Left ventricle myocardium superior (tissue), 1 donor: ENCODE measurements around the gene PEA15. TPM values are rescaled to one million over a fixed set of nuclear protein-coding genes. Genes with fewer than 3 reads are reported as not detected.

Experiments used
- ATAC-seq: fragments of 200-7000 bp; cut with Tn5 transposase; one replicate; pipeline ENCODE4 v1.9.1; 2020; ENCODE audit warnings: mild to moderate bottlenecking, moderate library complexity
- DNase-seq: peaks from one replicate; pipeline ENCODE4 v3.0.0-alpha.2; 2020
- intact Hi-C: fragments of 100-400 bp; cut with micrococcal nuclease; formaldehyde crosslinking; loops from one replicate; pipeline ENCODE4 v1.11.0; 2022
- total RNA-seq: library from RNA; stranded (reverse); fragmentation: NEBNext Ultra II Directional; extraction: Animal tissue kit (Norgen Biotek cat#: 25700); gene quantifications from one replicate; pipeline ENCODE4 v1.2.1, GENCODE V29; 2021
- donor health status: DM: no; HTN: yes; CAD: no; lungs with severe emphysema.

Gene PEA15
- total RNA-seq, 1 donor from 2014 or later: 277 TPM

GRCh38 chr1:160177231-160177630, 28.0 kb upstream of the PEA15 start:
- DNase-seq (no peak), ATAC-seq (no peak)
- intact Hi-C loops: no loop called here

GRCh38 chr1:160177667-160178066, 27.5 kb upstream of the PEA15 start:
- DNase-seq: no peak
- intact Hi-C loops: no loop called here
- no peak for ATAC-seq

- no peak for DNase-seq
- intact Hi-C loops: no loop called here
- ATAC-seq: no peak
Measured at GRCh38 chr1:160178731-160179130, 26.5 kb upstream of the PEA15 start.

- intact Hi-C loops: no loop called here
- no peak for DNase-seq
- no peak for ATAC-seq
Measured at GRCh38 chr1:160179336-160179735, 25.8 kb upstream of the PEA15 start.

- no peak for DNase-seq
Measured at GRCh38 chr1:160186246-160186645, 18.9 kb upstream of the PEA15 start.

GRCh38 chr1:160186729-160187128, 18.5 kb upstream of the PEA15 start:
- intact Hi-C loops: no loop called here
- no peak for DNase-seq
- no peak for ATAC-seq

More at GRCh38 chr1:160186246-160186645, 18.9 kb upstream of the PEA15 start:
- ATAC-seq: no peak
- intact Hi-C loops: no loop called here

GRCh38 chr1:160187407-160187806, 17.8 kb upstream of the PEA15 start:
- DNase-seq (no peak), ATAC-seq (no peak)
- intact Hi-C loops: no loop called here

- intact Hi-C loops: no loop called here
- ATAC-seq (no peak), DNase-seq (no peak)
Measured at GRCh38 chr1:160188341-160188740, 16.8 kb upstream of the PEA15 start.

GRCh38 chr1:160189649-160190625, 15.2 kb upstream of the PEA15 start, which contains the start of gene CASQ1:
TSS of gene CASQ1 (plus strand) at chr1:160190575. CDS start at chr1:160190752, 177 bp downstream.
- ATAC-seq (peak; percentile 62), DNase-seq (peak; percentile 69)
- intact Hi-C loops: loop anchor here (10.0 kb wide), 2 partner anchors 65 to 85 kb away; no protein-coding TSS in a partner anchor

- no peak for ATAC-seq
- intact Hi-C loops: loop anchor here (10.0 kb wide), 2 partner anchors 63 to 87 kb away; no protein-coding TSS in a partner anchor
- no peak for DNase-seq
Measured at GRCh38 chr1:160191756-160192155, 13.4 kb upstream of the PEA15 start.

- intact Hi-C loops: loop anchor here (10.0 kb wide), 2 partner anchors 63 to 87 kb away; no protein-coding TSS in a partner anchor
- ATAC-seq: no peak
- no peak for DNase-seq
Measured at GRCh38 chr1:160192234-160192633, 12.9 kb upstream of the PEA15 start.

GRCh38 chr1:160193091-160193819, 11.9 kb upstream of the PEA15 start:
- intact Hi-C loops: loop anchor here (10.0 kb wide), 2 partner anchors 62 to 88 kb away; no protein-coding TSS in a partner anchor
- peak; percentile 89 for DNase-seq
- ATAC-seq: peak; percentile 81

- intact Hi-C loops: loop anchor here (10.0 kb wide), 2 partner anchors 61 to 89 kb away; no protein-coding TSS in a partner anchor
- DNase-seq: no peak
- no peak for ATAC-seq
Measured at GRCh38 chr1:160193832-160194736, 11.1 kb upstream of the PEA15 start.

- intact Hi-C loops: loop anchor here (10.0 kb wide), 2 partner anchors 60 to 90 kb away; no protein-coding TSS in a partner anchor
- no peak for ATAC-seq
- DNase-seq: no peak
Measured at GRCh38 chr1:160194737-160195059, 10.5 kb upstream of the PEA15 start.

- no peak for DNase-seq
- intact Hi-C loops: loop anchor here (10.0 kb wide), 2 partner anchors 59 to 91 kb away; no protein-coding TSS in a partner anchor
Measured at GRCh38 chr1:160196143-160196542, 9.0 kb upstream of the PEA15 start.

GRCh38 chr1:160197231-160197630, 8.0 kb upstream of the PEA15 start:
- ATAC-seq: no peak
- intact Hi-C loops: loop anchor here (10.0 kb wide), 2 partner anchors 58 to 92 kb away; no protein-coding TSS in a partner anchor
- DNase-seq: peak; percentile 74

More at GRCh38 chr1:160196143-160196542, 9.0 kb upstream of the PEA15 start:
- ATAC-seq: no peak

GRCh38 chr1:160200786-160201185, 4.4 kb upstream of the PEA15 start:
- no peak for ATAC-seq
- intact Hi-C loops: no loop called here
- no peak for DNase-seq

GRCh38 chr1:160204526-160205241, 500 bp upstream of the PEA15 start:
- intact Hi-C loops: no loop called here
- no peak for ATAC-seq
- DNase-seq: no peak
